SH-SY5Y (cell line): ENCODE data around the gene RNASE1.

Experiments used
- GATA2 ChIP-seq: IDR thresholded peaks from 2 replicates; pipeline ENCODE4 v1.6.1; 2011; ENCODE audit warnings: mild to moderate bottlenecking, low read depth, low read length
- GATA3 ChIP-seq: IDR thresholded peaks from 2 replicates; pipeline ENCODE4 v1.6.1; 2011; ENCODE audit warnings: low read depth, mild to moderate bottlenecking, low read length, moderate library complexity

- no peak for TF ChIP-seq GATA2
- TF ChIP-seq GATA3 = no peak
These were observed 7.3 kb upstream of the RNASE1 start for GRCh38 chr14:20809917-20810316.
